ENCODE results near the gene LRRC8D. TPM values are rescaled to one million over a fixed set of nuclear protein-coding genes. Genes with fewer than 3 reads are reported as not detected.
A peak's percentile ranks its signal among the peaks of the same experiment; 100 is the strongest.

LRRC8D gene
- total and polyA plus RNA-seq, 2 of the 4 experiments (the other 2 are of a cell fraction), result 34.1 to 35.3 TPM

DNA sequence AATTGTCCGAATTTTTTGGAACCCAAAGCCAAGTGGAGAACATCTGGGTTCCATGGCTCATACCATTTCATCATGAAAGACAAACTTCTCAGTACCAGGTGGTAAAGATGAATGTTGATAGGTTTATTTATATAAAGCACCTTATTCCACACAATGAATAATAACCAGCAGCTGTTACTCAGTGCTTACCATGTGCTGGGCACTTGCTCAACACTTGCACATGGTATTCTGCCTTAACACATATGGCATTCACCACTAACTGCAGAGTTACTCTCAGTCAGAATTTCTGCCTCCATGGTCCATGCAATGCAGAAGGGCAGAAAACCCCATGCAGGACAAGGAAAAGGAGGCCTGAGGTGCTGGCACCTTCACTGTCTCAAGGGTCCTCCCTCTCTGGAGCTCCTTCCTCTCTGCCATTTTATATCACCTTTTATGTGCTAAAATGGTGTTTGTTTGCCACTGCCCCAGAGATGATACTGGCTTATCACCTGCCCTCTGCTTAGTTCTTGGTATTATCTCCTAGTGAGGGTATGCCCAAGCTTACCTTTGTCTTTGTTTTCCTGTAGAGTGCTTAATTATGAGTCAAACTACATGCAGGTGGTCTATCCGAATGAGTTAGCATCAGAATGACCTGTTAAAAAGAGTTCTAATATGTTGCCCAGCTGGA is 97.4 kb downstream of the LRRC8D start:
- Histone ChIP-seq H3K9ac (ENCODE audit: low read depth, low read length) (no peak overlapping the region), H3K4me1 (ENCODE audit: control insufficient read depth, insufficient read depth, low read length) (no peaks in the 10 kb centered on the region; the same call in 1 of the 2 replicates), H2BK15ac (ENCODE audit: low read depth, low read length) (no peak overlapping the region), H3K23ac (ENCODE audit: low read depth, low read length) (no peak overlapping the region), H3K27ac (ENCODE audit: insufficient read depth, low read length) (no peak overlapping the region), H4K8ac (ENCODE audit: low read depth in 2 of 2, low read length in 2 of 2) (no peak overlapping the region), H2AK5ac (ENCODE audit: low read depth, low read length) (no peak overlapping the region; the same call in 1 of the 2 replicates), H2BK5ac (ENCODE audit: low read depth, low read length, poor library complexity, severe bottlenecking) (no peak overlapping the region), H4K20me1 (ENCODE audit: insufficient read depth, low read length) (no peaks in the 10 kb centered on the region), H2BK120ac (ENCODE audit: low read depth, low read length) (no peak overlapping the region), H4K91ac (ENCODE audit: insufficient read depth, low read depth, low read length) (no peak overlapping the region), H3K9me1 (ENCODE audit: insufficient read depth, low read length) (no peaks in the 10 kb centered on the region), H2AK9ac (replicated peaks; ENCODE audit: low read depth, low read length, poor library complexity) (no peak overlapping the region), H3K18ac (ENCODE audit: low read depth, low read length) (no peak overlapping the region), H3K4me3 (ENCODE audit: insufficient read depth, low read depth, low read length) (no peak overlapping the region), H3K14ac (replicated peaks; ENCODE audit: low read depth, low read length) (no peak overlapping the region), H3K79me1 (ENCODE audit: low read depth in 1 of 2, low read length in 2 of 2) (peaks cover 35 to 40% of the 10 kb centered on the region in 2 experiments), H2AFZ (replicated peaks; ENCODE audit: low read length, poor library complexity) (no peak overlapping the region), H3K4me2 (ENCODE audit: low read depth, low read length) (no peak overlapping the region), H3K4ac (ENCODE audit: low read depth, low read length) (0 out of 2 replicates have a peak overlapping the region, but pooled peaks have one; percentile 25), H3K9me3 (ENCODE audit: control insufficient read depth, insufficient read depth, low read length) (no peaks in the 10 kb centered on the region), H4K5ac (ENCODE audit: low read depth, low read length) (no peak overlapping the region), H3K56ac (ENCODE audit: extremely low read depth, insufficient read depth, low read length) (no peak overlapping the region), H3K36me3 (ENCODE audit: control insufficient read depth, insufficient read depth, low read length) (no peaks in the 10 kb centered on the region; the same call in 1 of the 2 replicates), H2BK20ac (ENCODE audit: low read depth, low read length) (no peak overlapping the region), H3K27me3 (ENCODE audit: control insufficient read depth, insufficient read depth, low read length) (no peaks in the 10 kb centered on the region)
- intact Hi-C loops (cut with micrococcal nuclease), result no loop called here
- peak; percentile 28; the same call in 1 of the 2 replicates for ATAC-seq (ENCODE audit: low read depth)
- BruUV-seq (replicated peaks), result no TSS peak
- no peak for TF ChIP-seq SMC3 (IDR thresholded peaks at IDR 0.05; ENCODE audit: low read depth, low read length)
- TF ChIP-seq, protein P1, sequence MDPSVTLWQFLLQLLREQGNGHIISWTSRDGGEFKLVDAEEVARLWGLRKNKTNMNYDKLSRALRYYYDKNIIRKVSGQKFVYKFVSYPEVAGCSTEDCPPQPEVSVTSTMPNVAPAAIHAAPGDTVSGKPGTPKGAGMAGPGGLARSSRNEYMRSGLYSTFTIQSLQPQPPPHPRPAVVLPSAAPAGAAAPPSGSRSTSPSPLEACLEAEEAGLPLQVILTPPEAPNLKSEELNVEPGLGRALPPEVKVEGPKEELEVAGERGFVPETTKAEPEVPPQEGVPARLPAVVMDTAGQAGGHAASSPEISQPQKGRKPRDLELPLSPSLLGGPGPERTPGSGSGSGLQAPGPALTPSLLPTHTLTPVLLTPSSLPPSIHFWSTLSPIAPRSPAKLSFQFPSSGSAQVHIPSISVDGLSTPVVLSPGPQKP (IDR thresholded peaks at IDR 0.05; ENCODE audit: borderline replicate concordance, low read depth, low read length), result no peak
- TF ChIP-seq CHD1 (IDR thresholded peaks at IDR 0.05; ENCODE audit: low read depth, low read length), result no peak
- TF ChIP-seq POLR2A (IDR thresholded peaks at IDR 0.05; ENCODE audit: low read depth, low read length), result no peak
- TF ChIP-seq MXI1 (IDR thresholded peaks at IDR 0.05; ENCODE audit: borderline replicate concordance, low read depth, low read length), result peak; percentile 54; the same call in 1 of the 2 replicates
- peak; percentile 61 for TF ChIP-seq CEBPB (IDR thresholded peaks at IDR 0.05; ENCODE audit: low read depth, low read length)
- TF ChIP-seq RCOR1 (IDR thresholded peaks at IDR 0.05; ENCODE audit: insufficient replicate concordance, low read length), result no peak
- CTCF ChIA-PET, result no interaction called here
- POLR2A ChIA-PET (ENCODE audit: unreplicated experiment), result no interaction called here
- no CpG with 5 or more reads among the region's 2 CpGs for WGBS, 2 experiments (ENCODE audit: extremely low coverage in 2 of 2, insufficient read length in 1 of 2)
- dilution Hi-C loops (cut with HindIII; ENCODE audit: low sequenced_read_pairs, unreplicated experiment), result no loop called here
- DNase-seq, result peak; percentile 70
- in situ Hi-C loops (cut with MboI; ENCODE audit: low sequenced_read_pairs), result no loop called here
